ENCODE measurements around the gene CPNE2. TPM values are rescaled to one million over a fixed set of nuclear protein-coding genes. Genes with fewer than 3 reads are reported as not detected.

Gene CPNE2
- total and polyA plus RNA-seq, 10 of the 15 experiments (the other 5 are each of a cell fraction or from before 2014, with no cell fraction given): 3.1 to 22.1 (median 9.9) TPM

DNA sequence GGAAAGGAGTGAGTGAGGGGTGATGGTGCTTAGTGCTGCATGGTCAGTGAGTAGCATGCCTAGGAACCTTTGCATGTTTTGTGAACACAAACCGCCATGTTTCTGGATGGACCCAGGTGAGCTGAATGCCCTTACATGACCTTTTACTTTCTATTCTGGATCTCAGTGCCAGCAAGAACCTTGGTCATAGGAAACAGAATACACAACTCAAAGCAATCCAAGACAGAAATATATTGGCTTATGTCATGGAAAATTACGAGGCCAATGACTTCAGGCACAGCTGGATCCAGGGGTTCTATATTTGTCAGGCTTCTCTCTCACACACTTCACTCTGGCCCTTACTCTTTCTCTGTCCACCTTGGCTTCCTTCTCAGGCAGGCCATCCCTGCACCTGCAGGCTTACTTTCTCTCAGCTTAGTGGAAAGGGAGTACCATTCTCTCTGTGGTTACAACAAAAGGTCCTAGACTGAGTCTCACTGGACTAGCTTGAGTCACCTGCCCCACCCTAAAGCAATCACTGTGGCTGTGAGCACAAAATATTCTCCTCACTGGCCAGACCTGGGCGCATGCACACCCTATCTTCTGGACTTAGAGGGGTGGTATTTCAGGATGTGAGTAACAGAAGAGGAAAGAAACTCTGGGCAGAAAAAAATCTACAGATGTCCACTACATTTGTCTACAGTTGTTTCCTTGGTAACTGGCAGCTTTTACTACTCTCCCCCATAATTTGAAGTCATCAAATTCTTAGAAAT lies 20.4 kb upstream of the CPNE2 start (continued):
- TF ChIP-seq, protein P1, sequence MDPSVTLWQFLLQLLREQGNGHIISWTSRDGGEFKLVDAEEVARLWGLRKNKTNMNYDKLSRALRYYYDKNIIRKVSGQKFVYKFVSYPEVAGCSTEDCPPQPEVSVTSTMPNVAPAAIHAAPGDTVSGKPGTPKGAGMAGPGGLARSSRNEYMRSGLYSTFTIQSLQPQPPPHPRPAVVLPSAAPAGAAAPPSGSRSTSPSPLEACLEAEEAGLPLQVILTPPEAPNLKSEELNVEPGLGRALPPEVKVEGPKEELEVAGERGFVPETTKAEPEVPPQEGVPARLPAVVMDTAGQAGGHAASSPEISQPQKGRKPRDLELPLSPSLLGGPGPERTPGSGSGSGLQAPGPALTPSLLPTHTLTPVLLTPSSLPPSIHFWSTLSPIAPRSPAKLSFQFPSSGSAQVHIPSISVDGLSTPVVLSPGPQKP (IDR thresholded peaks at IDR 0.05; ENCODE audit: low read depth, low read length): no peak
- no peak for TF ChIP-seq NR2F1 (conservative IDR thresholded peaks at IDR 0.05)
- no peak for TF ChIP-seq JUND (IDR thresholded peaks at IDR 0.05; ENCODE audit: low read depth, low read length)
- TF ChIP-seq WRNIP1 (IDR thresholded peaks at IDR 0.05; ENCODE audit: borderline replicate concordance, low read depth, low read length): no peak

DNA sequence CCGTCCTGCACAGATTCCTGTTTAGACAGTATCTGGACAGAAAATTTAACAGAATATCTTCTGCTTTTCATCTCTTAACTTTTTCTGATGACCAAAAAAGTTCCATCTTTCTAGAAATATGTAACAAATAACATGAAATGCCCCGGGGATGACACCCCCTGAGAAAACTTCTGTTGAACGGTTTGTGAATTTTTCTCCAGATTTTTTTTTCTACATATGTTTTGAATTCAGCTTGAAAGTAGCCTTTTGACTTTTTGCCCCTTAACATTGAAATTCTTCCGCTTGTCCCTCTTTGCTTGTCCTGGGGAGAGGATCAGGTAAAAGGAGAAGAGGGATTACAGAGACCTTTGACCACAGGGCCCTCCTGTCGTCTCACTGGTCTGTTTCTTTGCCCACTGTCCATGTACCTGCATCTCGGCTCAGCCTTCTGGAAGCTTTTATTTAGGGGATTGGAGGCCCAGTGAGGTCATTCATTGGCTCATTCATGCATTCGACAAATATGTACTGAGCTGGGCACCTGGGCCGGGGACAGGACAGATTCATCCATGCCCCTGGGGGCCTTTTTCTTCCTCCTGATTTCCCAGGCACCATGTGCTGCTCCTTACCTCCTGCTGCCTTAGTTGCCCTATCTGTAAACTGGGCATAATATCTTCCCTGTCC lies 19.6 kb upstream of the CPNE2 start:
- H3K27me3 ChIP-seq (replicated peaks in 1 of 2; ENCODE audit: control insufficient read depth in 2 of 2, insufficient read depth in 2 of 2, low read length in 1 of 2): no peaks in the 10 kb centered on the region
- no peak overlapping the region for H3K4me2 ChIP-seq (ENCODE audit: control insufficient read depth, insufficient read depth)
- ATAC-seq (no peak), DNase-seq (ENCODE audit: low read depth, low spot score) (no peak), FAIRE-seq (no peak)
- intact Hi-C loops (cut with micrococcal nuclease; ENCODE audit: unreplicated experiment): no loop called here
- ChIA-PET POLR2A (interaction anchor here (0.9 kb wide), 1 partner anchor 27 kb away, joined by 3 read pairs; no protein-coding TSS in a partner anchor), SMC1A (ENCODE audit: uncharacterized antibody, unreplicated experiment) (interaction anchor here (0.6 kb wide), 1 partner anchor 17 kb away, joined by 3 read pairs; no protein-coding TSS in a partner anchor), RAD21 (ENCODE audit: unreplicated experiment) (no interaction called here), CTCF (interaction anchor here (1.3 to 2.0 kb wide), 2 partner anchors 12 to 118 kb away, joined by 3 to 13 read pairs; no protein-coding TSS in a partner anchor)
- no peaks in the 10 kb centered on the region for H3K9me3 ChIP-seq (replicated peaks; ENCODE audit: control insufficient read depth, insufficient read depth, low read length)
- whole genome bisulfite sequencing (ENCODE audit: insufficient coverage, insufficient replicate concordance, low lambda C conversion rate, missing lambda C conversion rate): 66% methylated on average over 8 of the region's 8 CpGs
- no peak overlapping the region for H2AFZ ChIP-seq (ENCODE audit: control insufficient read depth, low read depth, low read length)
- TF ChIP-seq NR2C2 (IDR thresholded peaks at IDR 0.05; ENCODE audit: borderline replicate concordance, control insufficient read depth, insufficient read length, low read depth) (no peak), ZBED1 (IDR thresholded peaks at IDR 0.05; ENCODE audit: borderline replicate concordance) (no peak), CHD2 (IDR thresholded peaks at IDR 0.05; ENCODE audit: borderline replicate concordance, low read depth, low read length) (no peak), STAT1 (conservative IDR thresholded peaks at IDR 0.05) (no peak)
- TF ChIP-seq, protein P1 (IDR thresholded peaks at IDR 0.05; ENCODE audit: low read depth, low read length): no peak
- no peaks in the 10 kb centered on the region for H3K4me1 ChIP-seq (ENCODE audit: control insufficient read depth, insufficient read depth, low read length)
- BruUV-seq (replicated peaks): no TSS peak
- H3K4me3 ChIP-seq: no peak overlapping the region
- no peak overlapping the region for H3K27ac ChIP-seq (ENCODE audit: control insufficient read depth, insufficient read depth)
- in situ Hi-C loops (cut with MboI): no loop called here
- no peak overlapping the region for H3K9ac ChIP-seq (ENCODE audit: control insufficient read depth, insufficient read depth, low read length)
- H3K36me3 ChIP-seq (ENCODE audit: control insufficient read depth in 2 of 2, insufficient read depth in 2 of 2, low read length in 1 of 2): peaks cover 0 to 4% of the 10 kb centered on the region in 2 experiments; a peak in 2 of 4 replicates
- no peaks in the 10 kb centered on the region for H4K20me1 ChIP-seq (ENCODE audit: control insufficient read depth, insufficient read depth)
- no peaks in the 10 kb centered on the region for H3K79me2 ChIP-seq (ENCODE audit: control insufficient read depth, insufficient read depth, low read length)
